ENCODE results near the gene CLINT1. TPM values are rescaled to one million over a fixed set of nuclear protein-coding genes. Genes with fewer than 3 reads are reported as not detected.

The CLINT1 gene
- total RNA-seq, 1 experiment from 2014 or later = 70.0 TPM

DNA sequence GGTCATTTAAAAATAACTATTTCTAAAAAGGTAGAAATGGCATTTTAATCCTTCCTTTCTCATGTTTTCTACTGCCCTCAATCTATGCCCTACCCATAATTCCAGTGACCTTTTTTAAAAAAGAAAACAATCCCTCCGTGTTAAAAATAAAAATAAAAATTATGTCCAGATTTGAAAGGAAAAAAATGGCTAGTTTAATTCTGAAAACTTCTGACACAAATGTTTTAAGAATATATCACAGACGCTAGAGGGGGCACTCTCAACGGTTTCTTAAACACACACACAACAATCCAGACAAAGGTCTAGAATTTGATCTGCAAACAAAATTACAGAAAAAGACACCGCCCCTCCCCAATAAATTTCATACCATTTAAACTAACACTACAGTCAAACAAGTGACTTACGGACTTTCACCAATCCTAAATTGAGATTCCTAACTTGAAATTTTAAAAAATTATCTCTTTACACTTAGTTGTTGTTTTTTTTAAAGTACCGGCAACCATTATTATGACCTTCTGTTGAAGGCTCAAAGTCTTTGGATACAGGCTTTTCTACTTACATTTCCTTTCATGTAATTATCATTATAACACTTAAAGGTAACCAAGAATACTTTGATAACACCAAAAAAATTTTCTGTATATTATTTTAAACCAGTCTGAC lies 38.2 kb downstream of the CLINT1 start:
- DNase-seq (ENCODE audit: low spot score) = peak; percentile 65

DNA sequence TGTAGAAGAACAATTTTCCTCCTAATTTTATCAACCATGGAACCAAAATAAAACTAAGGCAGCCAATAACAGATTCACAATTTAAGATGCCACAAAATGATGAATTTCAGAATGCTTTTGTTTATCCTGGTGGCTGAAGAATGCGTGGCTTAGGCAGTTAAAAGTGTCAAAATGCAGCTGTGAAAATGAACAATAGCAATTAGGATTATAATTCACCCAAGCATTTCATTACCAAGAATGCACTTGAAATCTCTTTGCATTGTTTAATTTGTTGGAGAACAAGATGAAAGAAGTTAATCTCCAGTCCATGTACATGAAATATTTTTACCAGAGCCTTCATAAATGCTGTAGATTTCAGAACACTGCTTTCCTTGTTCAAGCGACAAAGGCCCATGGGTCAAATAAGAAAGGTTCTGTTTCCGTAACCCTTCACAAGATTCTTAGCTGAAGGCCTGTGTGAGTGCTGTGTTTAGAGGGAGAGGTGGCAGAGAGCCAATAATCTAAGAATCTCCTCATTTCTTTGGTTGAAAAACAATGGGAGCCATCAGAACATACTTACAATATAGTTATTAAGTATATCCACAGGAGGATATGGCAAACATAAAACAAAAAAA lies 39.3 kb downstream of the CLINT1 start:
- no peak for DNase-seq (ENCODE audit: low spot score)

DNA sequence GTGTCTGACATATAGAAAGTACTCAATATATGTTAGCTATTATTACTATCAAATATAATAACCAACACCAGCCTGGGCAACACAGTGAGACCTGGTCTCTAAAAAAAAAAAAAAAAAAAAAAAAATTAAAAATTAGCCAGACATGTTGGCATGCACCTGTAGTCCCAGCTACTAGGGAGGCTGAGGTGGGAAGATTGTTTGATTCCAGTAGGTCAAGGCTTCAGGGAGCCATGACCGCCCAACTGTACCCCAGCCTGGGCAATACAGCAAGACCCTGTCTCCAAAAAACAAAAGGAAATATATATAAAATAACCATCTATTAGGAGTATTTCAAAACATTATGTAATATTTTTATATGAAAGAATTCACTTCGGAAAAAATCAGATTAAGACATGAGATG lies 40.6 kb downstream of the CLINT1 start:
- no peak for DNase-seq (ENCODE audit: low spot score)

DNA sequence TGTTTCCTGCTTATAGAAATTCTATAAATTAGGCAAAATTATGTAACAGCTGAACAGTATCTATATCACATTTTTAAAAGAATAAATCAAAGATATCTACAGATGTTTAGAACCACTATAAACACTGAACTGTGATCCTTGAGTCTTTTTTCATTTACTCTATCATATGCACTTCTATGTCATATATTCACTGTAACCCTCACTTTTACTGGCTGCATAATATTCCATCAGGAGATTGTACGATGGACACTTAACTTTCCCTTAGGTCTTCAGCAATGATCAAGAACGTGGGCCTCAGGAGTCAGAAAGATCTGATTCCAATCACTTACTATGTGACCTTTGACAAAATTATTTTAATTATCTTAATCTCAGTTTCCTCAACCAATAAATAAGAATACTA lies 41.0 kb downstream of the CLINT1 start:
- DNase-seq (ENCODE audit: low spot score) = no peak

DNA sequence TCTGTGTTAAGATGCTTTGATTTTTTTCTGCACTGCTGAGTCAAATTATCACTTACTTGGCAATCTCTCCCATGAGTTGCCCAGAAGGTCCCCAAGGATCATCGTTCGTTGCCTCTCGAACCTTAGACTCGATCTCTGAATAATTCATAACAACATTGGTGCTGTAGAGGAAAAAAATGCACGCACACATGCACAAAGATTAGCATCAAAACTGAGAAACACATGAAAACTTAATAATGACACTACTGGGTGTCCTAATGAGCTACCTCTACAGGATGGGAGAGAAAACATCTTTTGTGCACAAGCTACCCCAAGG lies 41.6 kb downstream of the CLINT1 start:
- DNase-seq (ENCODE audit: low spot score) = no peak

DNA sequence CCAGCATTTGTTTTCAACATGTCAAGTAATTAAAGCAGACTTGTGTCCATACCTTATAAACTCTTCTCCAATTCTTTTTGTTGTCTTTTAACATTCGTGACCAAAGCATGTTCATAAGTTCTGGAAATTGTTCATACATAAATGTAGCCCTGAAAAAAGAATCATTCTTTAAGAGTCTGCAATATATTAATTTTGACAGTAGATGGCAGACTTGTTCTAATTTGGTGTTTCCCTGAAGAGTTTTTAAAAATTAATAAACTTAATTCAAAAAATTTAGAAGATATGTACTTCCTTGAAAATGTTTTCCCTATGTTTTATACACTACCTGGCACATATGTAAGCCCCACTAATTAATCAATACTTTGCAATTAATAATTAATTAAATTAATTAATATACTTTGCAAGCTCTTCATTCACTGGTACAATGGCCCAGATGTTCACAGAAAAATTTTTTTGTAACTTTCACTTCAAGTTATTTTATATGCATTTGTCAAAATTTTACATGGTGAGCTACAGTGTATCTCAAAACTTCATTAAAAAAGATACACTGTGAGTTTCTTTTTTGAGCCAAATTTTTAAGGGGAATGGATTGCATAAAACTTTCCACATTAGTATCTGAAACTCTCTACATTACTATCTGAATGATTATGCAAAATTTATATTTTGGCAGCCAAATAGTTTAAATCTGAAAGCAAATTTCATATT lies 42.1 kb downstream of the CLINT1 start:
- peak; percentile 38 for DNase-seq (ENCODE audit: low spot score)

DNA sequence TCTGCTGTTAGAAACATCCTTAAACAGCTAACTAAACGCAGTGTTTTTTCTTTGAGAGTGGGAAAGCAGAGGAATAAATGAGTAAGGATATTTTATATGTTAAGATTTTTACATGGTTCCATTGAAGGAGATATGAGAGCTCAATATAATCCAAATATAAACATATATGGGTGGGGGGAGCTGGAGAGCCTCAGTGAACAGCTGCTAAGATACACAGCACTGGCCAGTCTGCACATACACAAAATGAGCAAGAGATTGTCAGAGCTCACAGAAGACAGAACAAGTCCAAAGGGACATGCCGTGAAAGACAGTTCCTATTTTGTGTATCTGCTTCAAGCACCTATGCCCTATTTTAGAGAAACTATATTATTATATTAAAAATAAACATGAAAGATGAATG lies 46.9 kb downstream of the CLINT1 start:
- no peak for DNase-seq (ENCODE audit: low spot score)

DNA sequence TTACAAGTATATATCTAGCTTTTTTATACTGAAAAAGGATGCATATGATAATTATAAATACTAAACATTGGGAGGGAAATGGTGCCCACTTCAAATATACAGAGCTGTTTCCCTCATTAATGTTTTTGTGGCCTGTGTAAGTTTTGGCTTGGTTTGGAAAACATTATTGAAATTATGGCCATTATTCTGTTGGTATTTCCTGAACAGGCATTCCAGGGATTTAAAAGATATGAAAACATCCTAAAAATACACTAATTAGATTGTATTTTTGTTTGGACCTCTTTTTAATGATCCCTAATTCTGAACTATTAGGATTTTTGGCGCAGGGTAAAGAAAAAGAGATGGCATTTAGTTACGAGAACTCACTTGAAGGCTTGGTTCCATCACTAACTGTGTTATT lies 50.9 kb downstream of the CLINT1 start:
- no peak for DNase-seq (ENCODE audit: low spot score)

DNA sequence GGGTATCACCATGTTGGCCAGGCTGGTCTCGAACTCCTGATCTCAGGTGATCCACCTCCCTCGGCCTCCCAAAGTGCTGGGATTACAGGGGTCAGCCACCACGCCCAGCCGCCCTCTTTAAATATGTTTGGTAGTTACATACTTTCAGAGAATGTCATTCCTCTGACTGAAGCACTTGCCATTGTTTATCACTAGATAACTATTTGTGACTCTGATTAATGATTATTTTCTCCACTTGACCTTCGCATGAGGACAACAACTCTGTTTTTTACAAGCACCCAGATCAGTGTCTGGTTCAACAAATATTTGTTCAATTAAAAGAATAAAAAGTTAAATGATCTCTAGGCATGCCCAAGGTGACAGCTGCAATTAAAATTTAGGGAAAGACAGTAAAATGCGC lies 56.2 kb downstream of the CLINT1 start:
- no peak for DNase-seq (ENCODE audit: low spot score)

DNA sequence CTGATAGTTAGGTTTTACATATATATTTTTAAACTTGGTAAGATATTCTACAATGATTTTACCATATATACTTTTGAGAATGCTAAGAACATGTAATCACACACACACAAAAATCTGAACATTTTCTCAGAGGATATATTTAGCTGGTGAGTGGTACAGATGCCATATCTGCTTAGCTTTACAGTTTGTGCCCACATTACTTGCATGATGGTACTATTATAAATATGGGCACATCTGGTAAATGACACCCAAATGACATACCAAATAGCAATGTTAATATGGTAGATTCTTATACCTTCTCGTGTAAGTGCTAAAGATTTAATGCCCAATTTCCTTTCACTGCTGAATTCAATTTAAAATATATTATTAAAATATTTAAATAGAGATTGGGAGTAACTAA lies 58.8 kb downstream of the CLINT1 start:
- DNase-seq (ENCODE audit: low spot score) = no peak

DNA sequence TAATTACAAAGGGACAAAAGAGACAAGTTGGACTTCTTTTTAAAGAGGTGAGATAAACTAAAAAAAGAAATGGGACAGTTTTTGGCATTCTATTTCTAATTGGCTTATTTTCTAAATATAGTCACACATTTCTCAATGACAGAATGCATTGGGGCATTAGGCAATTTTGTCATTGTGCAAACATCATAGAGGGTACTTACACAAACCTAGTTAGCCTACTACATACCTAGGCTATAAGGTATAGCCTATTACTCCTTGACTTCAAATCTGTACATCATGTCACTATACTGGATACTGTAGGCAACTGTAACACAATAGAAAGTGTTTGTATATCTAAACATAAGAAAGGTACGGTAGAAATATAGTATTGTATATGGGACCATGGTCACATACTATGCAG lies 59.4 kb downstream of the CLINT1 start:
- DNase-seq (ENCODE audit: low spot score) = no peak

DNA sequence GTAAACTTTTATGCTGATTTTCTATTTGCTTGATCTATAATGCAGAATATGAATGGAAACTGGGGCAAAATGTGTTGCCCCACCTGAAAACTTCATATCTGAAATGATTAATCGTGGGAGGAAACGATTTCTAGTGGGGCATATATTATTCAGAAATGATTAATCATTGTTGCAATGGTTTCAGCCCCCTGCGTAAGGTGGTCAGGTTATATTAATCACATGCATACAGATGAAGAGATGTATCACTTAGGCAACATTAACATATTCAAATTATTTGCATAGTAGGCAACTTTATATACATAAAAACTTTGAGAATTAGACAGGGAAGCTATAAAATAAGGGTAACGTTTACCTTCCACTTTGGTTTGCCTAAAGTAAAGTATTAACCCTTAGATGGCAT lies 65.6 kb downstream of the CLINT1 start:
- no peak for DNase-seq (ENCODE audit: low spot score)

DNA sequence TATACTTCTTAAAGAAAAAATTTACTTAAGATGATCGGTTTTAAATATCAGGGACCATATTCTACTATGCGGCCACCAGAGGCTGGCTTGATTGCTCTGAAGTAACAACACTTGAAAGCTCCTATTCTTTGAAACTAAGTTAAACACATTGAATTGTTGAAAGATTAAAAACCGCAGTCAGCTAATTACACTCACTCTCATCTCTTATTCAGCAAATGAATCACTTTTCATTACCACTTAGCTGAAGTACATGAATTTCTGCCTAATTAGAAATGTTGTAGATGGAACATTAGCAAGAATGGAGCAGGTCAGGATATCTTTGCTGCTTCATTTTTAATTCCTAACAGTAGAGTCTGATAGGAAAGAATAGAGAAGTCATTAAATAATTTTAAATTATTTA lies 73.1 kb downstream of the CLINT1 start:
- DNase-seq (ENCODE audit: low spot score) = no peak

DNA sequence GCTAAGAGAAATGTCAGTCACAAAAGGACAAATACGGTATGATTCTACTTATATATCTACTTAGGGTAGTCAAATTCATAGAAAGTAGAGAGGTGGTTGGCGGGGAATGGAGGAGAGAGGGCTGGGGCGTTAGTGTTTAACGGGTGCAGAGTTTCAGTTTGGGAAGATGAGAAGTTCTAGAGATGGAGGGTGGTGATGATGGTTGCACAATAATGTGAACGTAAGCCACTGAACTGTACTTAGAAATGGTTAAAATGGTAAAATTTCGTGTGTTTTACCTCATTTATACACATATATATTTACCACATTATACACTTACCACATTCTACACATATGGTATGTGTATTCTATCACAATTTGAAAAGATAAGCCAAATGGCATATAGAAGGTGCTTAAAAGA lies 79.7 kb downstream of the CLINT1 start:
- DNase-seq (ENCODE audit: low spot score) = no peak

DNA sequence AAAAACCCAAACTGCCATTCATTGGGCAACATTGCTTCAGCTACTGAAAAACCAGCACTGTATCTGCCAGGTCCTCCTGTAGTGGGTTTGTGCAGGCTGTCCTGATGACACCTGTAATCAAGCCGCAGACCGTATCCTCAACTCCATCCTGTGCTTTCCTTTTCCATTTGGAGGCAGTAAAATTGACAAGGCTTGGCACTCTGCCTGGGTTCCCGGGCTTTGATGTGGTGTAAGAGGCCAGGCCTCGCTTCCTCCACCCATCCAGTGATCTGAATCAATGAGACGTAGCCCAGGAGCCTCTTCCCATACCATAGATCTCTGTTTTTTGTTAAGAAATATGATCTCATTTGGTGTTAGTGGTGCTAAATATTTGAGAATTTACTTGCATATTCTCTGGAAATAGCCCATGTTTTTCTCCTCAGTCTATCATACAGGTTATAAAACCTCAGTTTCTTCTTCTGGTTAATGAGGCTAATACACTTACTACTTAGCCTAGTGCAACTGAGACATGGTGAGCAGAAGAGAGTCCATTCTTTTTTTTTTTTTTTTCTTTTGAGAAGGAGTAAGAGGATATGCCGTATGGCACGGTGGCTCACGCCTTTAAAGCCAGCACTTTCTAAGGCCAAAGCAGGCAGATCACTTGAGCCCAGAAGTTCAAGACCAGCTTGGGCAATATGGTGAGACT lies 80.7 kb downstream of the CLINT1 start:
- peak; percentile 93 for DNase-seq (ENCODE audit: low spot score)

DNA sequence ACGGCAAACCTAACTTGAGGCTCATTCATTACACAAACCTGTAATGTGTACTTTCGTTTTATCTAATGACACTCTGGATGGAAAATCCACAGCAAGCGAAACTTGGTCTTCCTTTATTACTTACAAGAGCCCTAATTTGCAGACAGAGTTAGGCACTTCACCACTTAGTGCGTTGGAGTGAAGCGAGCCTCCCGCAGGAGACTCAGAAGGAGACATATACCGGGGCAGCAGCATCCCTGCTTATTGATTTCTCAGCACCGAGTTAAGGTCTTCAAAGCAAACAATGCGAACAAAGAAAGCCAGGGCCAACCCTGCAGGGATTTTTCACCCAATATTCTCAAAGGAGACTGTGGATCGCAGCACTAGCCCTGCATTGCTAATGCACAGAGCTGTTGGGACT lies 86.8 kb downstream of the CLINT1 start:
- no peak for DNase-seq (ENCODE audit: low spot score)

DNA sequence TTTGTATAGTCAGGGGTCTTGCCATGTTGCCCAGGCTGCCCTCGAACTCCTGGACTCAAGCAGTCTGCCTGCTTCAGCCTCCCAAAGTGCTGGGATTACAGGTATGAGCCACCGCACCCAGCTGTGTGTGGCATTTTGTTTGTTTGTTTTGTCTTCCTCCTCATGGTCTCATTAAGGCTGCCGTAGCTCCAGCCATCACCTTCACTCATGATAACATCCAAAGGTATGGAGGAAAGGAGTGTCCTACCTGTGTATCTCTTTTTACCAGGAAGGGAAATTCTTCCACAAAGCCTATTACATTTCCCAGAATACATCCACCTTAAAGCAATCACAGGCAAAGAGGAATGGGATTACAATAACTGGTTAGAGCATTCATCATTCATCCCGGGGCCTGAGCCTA lies 88.3 kb downstream of the CLINT1 start:
- no peak for DNase-seq (ENCODE audit: low spot score)

DNA sequence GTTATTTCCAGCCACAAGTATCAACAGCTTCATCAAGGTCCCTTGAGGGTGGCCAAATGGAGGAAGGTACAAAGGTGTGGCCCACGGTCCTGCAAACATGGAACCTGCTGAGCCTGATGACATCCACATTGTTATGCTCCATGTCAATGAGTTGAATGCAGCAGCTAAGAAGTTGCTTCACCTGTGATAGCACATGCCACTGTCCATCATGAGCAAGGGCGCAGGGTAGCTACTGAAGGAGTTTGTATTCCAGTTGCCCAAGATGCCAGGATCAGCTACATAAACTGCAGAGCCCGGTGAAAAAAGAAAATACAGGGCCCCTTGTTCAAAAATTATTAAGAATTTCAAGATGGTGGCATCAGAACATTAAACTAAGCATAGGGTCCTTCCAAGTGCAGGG lies 91.3 kb downstream of the CLINT1 start:
- DNase-seq (ENCODE audit: low spot score) = no peak

DNA sequence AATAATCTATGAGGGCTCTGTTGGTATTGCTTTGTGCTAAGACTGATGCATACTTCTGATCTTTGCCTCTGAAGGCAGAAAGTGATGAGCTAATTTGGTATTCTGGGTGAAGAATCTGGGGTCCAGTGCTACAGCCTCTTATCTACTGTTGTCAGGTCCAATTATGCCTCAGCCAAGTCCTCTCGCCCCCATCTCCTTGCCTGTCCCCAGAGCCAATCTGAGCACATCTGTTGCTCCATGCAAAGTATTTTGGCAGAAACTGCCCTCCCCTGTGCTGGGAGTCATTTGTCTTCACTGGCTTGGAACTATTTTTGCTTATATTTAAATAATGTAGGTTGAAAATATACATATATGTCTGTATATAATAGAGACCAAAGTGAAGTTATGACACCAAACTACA lies 92.0 kb downstream of the CLINT1 start:
- DNase-seq (ENCODE audit: low spot score) = no peak

DNA sequence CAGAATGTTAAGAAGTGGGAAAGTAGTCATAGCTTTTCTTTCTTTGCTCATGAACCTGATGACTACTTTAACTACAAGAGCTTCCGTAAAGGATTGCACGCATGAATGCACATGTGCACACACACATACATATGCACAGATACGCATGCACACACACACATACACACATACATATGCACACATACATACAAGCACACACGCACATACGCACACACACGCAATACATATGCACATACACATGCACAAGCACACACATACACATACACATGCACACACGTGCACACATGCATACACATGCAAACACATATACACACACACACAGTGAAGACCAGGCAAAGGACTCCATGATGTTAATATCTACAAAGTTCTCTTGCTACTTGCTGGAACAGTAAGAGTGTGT lies 92.5 kb downstream of the CLINT1 start:
- DNase-seq (ENCODE audit: low spot score) = no peak

DNA sequence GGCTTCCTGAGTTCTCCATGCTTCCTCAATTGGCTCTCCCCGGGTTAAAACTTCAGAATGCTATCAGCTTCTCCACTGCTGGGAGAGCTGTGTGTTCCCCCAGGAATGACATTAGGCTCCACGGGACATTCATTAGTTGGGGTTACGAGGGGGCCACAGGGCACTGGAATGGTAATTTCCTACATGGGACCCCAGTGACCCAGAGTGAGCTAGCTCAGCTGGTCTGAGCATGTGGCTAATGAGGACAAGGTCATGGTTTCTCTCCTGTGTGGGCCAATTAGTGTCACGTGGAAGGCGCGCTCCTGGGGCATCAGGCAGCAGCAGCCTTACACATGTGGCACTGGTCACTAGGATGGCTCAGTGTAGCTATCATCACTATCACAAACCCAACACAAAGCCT lies 94.4 kb downstream of the CLINT1 start:
- DNase-seq (ENCODE audit: low spot score) = no peak

DNA sequence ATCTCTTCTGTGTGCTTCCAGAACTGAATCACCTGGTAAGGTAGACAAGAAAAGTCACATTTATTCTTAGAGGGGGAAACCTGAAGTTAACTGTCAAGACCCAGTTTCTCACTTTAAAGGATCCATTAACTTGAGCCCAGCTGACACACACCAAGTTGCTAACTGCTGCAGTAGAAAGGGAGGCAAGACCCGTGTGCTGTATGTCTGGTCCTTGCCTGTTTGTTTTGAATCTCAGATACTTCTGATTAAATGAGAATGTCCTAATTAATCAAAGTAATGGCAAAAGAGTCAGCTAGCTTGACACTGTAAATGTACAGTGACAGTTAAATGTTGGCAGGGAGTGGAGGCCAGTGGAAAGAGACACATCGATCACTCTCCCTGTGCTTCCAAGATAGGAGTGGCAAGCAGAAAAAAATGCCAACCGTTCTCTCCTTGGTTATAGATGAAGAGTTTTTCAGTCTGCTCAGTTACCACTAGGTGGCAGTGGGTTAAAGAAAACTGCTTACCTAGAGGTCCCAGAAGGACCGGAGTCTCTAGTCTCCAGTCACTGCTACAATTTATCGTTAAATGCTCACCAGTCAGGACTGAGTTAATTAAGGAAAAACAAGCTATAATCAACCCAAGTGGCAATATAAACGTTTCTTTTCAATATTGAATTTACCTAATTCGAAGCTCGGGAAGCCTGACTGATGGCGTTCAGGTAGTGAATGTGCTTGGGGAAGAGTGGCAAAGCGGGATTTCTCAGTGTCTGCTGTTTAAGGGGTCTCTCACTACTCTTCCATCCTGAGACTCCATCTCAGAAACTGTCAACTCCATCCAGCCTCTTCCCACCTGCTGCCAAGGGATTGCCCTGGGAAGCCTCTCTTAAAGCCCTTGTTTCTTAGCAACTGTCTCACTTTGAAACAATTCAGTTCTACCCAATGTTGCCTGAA lies 97.0 kb downstream of the CLINT1 start:
- peak; percentile 81 for DNase-seq (ENCODE audit: low spot score)
